Adrenal gland (tissue), 5 donors: ENCODE results near the gene RIPOR3.

Experiments used
- CTCF ChIP-seq, 6 experiments: fragments of 450-650 bp in 4 of 6; fragments of 200-600 bp in 2 of 6; sonication (generic) in 1 of 6; IDR thresholded peaks; 1 replicate in 5 of 6; 2 replicates in 1 of 6; pipeline versions ENCODE4 v1.5.1 to v1.8.0; 2016 to 2021; ENCODE audit warnings: antibody characterized with exemption in 6 of 6, mild to moderate bottlenecking in 2 of 6, moderate library complexity in 1 of 6
- POLR2A ChIP-seq, 2 donors: fragments of 450-650 bp; IDR thresholded peaks; one replicate each; pipeline ENCODE4 v1.6.1; 2017; ENCODE audit warnings: antibody characterized with exemption in 2 of 2, mild to moderate bottlenecking in 2 of 2, moderate library complexity in 1 of 2
- donor health status: DM: no; HTN: no; CAD: no.

DNA sequence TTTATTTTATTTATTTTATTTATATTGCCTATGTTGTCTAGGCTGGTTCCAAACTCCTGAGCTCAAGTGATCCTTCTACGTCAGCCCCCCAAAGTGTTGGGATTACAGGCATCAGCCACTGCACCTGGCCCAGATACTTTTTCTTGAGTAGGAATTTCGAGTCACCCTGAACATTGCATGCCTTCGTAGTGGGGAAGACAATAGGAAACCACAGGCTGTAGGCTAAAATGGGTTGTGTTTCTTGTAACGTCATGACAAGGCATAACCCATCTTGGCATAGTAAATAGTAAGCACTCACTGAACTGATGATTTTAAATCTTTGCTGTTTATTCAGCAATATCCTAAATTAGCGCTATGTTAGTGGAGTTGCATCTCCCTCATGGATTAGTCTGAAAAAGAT, 146.2 kb downstream of the RIPOR3 start:
- TF ChIP-seq POLR2A (IDR thresholded peaks at IDR 0.05), result no peak
- TF ChIP-seq CTCF (IDR thresholded peaks at IDR 0.05), result no peak
